22Rv1 (cell line): ENCODE results near the gene SKI.

Experiments
- ZFX ChIP-seq: fragments of 450-650 bp; IDR thresholded peaks from 2 replicates; pipeline ENCODE4 v1.6.1; 2017; ENCODE audit warnings: antibody characterized with exemption, borderline replicate concordance
- TF ChIP-seq, protein P1 (sequence below): fragments of 450-650 bp; IDR thresholded peaks from 2 replicates; pipeline ENCODE4 v1.5.1; 2017; ENCODE audit warnings: mild to moderate bottlenecking

GRCh38 chr1:2249559-2249906 lies 21.4 kb downstream of the SKI start:
- TF ChIP-seq, protein P1, sequence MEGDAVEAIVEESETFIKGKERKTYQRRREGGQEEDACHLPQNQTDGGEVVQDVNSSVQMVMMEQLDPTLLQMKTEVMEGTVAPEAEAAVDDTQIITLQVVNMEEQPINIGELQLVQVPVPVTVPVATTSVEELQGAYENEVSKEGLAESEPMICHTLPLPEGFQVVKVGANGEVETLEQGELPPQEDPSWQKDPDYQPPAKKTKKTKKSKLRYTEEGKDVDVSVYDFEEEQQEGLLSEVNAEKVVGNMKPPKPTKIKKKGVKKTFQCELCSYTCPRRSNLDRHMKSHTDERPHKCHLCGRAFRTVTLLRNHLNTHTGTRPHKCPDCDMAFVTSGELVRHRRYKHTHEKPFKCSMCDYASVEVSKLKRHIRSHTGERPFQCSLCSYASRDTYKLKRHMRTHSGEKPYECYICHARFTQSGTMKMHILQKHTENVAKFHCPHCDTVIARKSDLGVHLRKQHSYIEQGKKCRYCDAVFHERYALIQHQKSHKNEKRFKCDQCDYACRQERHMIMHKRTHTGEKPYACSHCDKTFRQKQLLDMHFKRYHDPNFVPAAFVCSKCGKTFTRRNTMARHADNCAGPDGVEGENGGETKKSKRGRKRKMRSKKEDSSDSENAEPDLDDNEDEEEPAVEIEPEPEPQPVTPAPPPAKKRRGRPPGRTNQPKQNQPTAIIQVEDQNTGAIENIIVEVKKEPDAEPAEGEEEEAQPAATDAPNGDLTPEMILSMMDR = no peak
- TF ChIP-seq ZFX = no peak
